HCT116 (cell line): ENCODE results near the gene FIBP. TPM values are rescaled to one million over a fixed set of nuclear protein-coding genes. Genes with fewer than 3 reads are reported as not detected.
A peak's percentile ranks its signal among the peaks of the same experiment; 100 is the strongest.

Experiments
- ATAC-seq: fragments of 200-7000 bp; cut with Tn5 transposase; 2 replicates; pipeline ENCODE4 v1.9.1; 2020; ENCODE audit warnings: mild to moderate bottlenecking, moderate library complexity
- BruUV-seq: library from RNA; stranded (reverse); fragments of 400-500 nt; replicated peaks from 2 replicates; lab custom pipeline; 2021; lab: Mats Ljungman, UMichigan
- CTCF ChIA-PET: fragments of 300-600 bp; sonication (Branson Sonifier 250); formaldehyde crosslinking; loops from one replicate; lab custom pipeline; 2021; ENCODE audit warnings: antibody characterized with exemption; lab: Charles Lee
- POLR2A ChIA-PET: fragments of 300-600, 350-600 bp; sonication (Branson Sonifier 250); formaldehyde crosslinking; loops from one replicate; lab custom pipeline; 2021; ENCODE audit warnings: antibody characterized with exemption; lab: Charles Lee
- RAD21 ChIA-PET, 2 experiments: fragments of 300-600 bp; sonication (Branson Sonifier 250); formaldehyde crosslinking; loops; one replicate each; lab custom pipeline; 2023; ENCODE audit warnings: low total read pairs in 2 of 2; ENCODE audit not compliant: uncharacterized antibody in 2 of 2, unreplicated experiment in 2 of 2, low non-redundant PET in 1 of 2; lab: Charles Lee
- DNase-seq: peaks from one replicate; pipeline ENCODE4 v3.0.0-alpha.2; 2010; ENCODE audit warnings: low read depth, low spot score
- H2AFZ ChIP-seq: fragments of 200-600 bp; shearing (Covaris generic), sonication (generic); 2 replicates; pipeline ENCODE4 v1.6.1; 2017; ENCODE audit warnings: low read depth, mixed run types, mixed read lengths, antibody characterized with exemption, low read length; ENCODE audit not compliant: poor library complexity, severe bottlenecking
- H3K27ac ChIP-seq: 2 replicates; pipeline ENCODE4 v1.5.1; 2012; ENCODE audit warnings: low read depth, low read length
- H3K27me3 ChIP-seq: fragments of 200-600 bp; sonication (generic); 2 replicates; pipeline ENCODE4 v1.6.1; 2016; ENCODE audit warnings: mixed run types, low read length, mixed read lengths; ENCODE audit not compliant: insufficient read depth
- H3K36me3 ChIP-seq, 2 experiments: fragments of 200-500 bp in 1 of 2; fragments of 200-600 bp in 1 of 2; sonication (Bioruptor generic) in 1 of 2; sonication (generic) in 1 of 2; 2 replicates each; pipeline versions ENCODE4 v1.5.1 to v1.6.1; 2014 to 2016; ENCODE audit warnings: low read length in 2 of 2, inconsistent platforms in 1 of 2, mixed read lengths in 1 of 2, mixed run types in 1 of 2; ENCODE audit not compliant: insufficient read depth in 2 of 2, control insufficient read depth in 1 of 2
- H3K4me1 ChIP-seq, 2 experiments: fragments of 200-600 bp in 1 of 2; sonication (generic) in 1 of 2; 2 replicates each; pipeline versions ENCODE4 v1.5.1 to v1.6.1; 2012 to 2017; ENCODE audit warnings: low read length in 2 of 2, inconsistent platforms in 1 of 2, mild to moderate bottlenecking in 1 of 2, mixed read lengths in 1 of 2, mixed run types in 1 of 2, moderate library complexity in 1 of 2; ENCODE audit not compliant: insufficient read depth in 2 of 2, control insufficient read depth in 1 of 2
- H3K4me2 ChIP-seq: fragments of 200-600 bp; sonication (generic); 2 replicates; pipeline ENCODE4 v1.6.1; 2017; ENCODE audit warnings: mixed run types, low read length, mixed read lengths
- H3K4me3 ChIP-seq, 2 experiments: fragments of 200-600 bp in 1 of 2; sonication (generic) in 1 of 2; replicated peaks in 1 of 2; 2 replicates each; pipeline ENCODE4 v1.5.1; 2011 to 2016; ENCODE audit warnings: low read length in 2 of 2, control low read depth in 1 of 2, low read depth in 1 of 2, mild to moderate bottlenecking in 1 of 2, mixed read lengths in 1 of 2, mixed run types in 1 of 2
- H3K79me2 ChIP-seq: fragments of 200-600 bp; sonication (generic); 2 replicates; pipeline ENCODE4 v1.6.1; 2017; ENCODE audit warnings: mild to moderate bottlenecking, mixed run types, low read length, moderate library complexity, mixed read lengths; ENCODE audit not compliant: insufficient read depth
- H3K9ac ChIP-seq: fragments of 200-600 bp; sonication (generic); 2 replicates; pipeline ENCODE4 v1.6.1; 2016; ENCODE audit warnings: low read length, mixed read lengths
- H3K9me2 ChIP-seq: fragments of 200-600 bp; sonication (generic), shearing (Covaris generic); 2 replicates; pipeline ENCODE4 v1.6.1; 2017; ENCODE audit warnings: mixed run types, mild to moderate bottlenecking, moderate library complexity; ENCODE audit not compliant: insufficient read depth
- H3K9me3 ChIP-seq, 2 experiments: fragments of 200-500 bp in 1 of 2; fragments of 200-600 bp in 1 of 2; sonication (Bioruptor generic) in 1 of 2; sonication (generic) in 1 of 2; 2 replicates each; pipeline ENCODE4 v1.6.1; 2014 to 2017; ENCODE audit warnings: low read length in 2 of 2, mixed read lengths in 2 of 2, inconsistent platforms in 1 of 2, low read depth in 1 of 2, mild to moderate bottlenecking in 1 of 2, mixed run types in 1 of 2, moderate library complexity in 1 of 2; ENCODE audit not compliant: control insufficient read depth in 1 of 2, insufficient read depth in 1 of 2
- H4K20me1 ChIP-seq: fragments of 200-600 bp; sonication (generic), shearing (Covaris generic); 2 replicates; pipeline ENCODE4 v1.6.1; 2017; ENCODE audit warnings: mixed run types, mild to moderate bottlenecking, moderate library complexity; ENCODE audit not compliant: insufficient read depth
- CTCF ChIP-seq, 3 experiments: fragments of 200-600 bp in 1 of 3; sonication (generic) in 1 of 3; IDR thresholded peaks in 2 of 3; conservative IDR thresholded peaks in 1 of 3; 2 replicates each; pipeline ENCODE4 v1.5.1; 2012 to 2017; ENCODE audit warnings: low read depth in 2 of 3, low read length in 2 of 3, antibody characterized with exemption in 1 of 3, borderline replicate concordance in 1 of 3, control low read depth in 1 of 3, mild to moderate bottlenecking in 1 of 3, mixed read lengths in 1 of 3, mixed run types in 1 of 3, moderate library complexity in 1 of 3; ENCODE audit not compliant: insufficient read depth in 1 of 3
- ZBTB33 ChIP-seq: IDR thresholded peaks from 2 replicates; pipeline ENCODE4 v1.6.1; 2011; ENCODE audit warnings: mild to moderate bottlenecking, low read length, moderate library complexity; ENCODE audit not compliant: insufficient replicate concordance; ENCODE audit errors: extremely low read depth
- ZNF274 ChIP-seq: fragments of 200-500 bp; sonication (Bioruptor generic); IDR thresholded peaks from 2 replicates; pipeline ENCODE4 v1.6.1; 2014; ENCODE audit warnings: mild to moderate bottlenecking, low read depth, low read length, inconsistent platforms
- intact Hi-C: fragments of 100-400 bp; cut with micrococcal nuclease; formaldehyde crosslinking; loops from 2 replicates; pipeline ENCODE4 v1.10.0; 2022
- total RNA-seq: library from RNA; stranded (reverse); gene quantifications from one replicate; pipeline ENCODE4 v1.2.1, GENCODE V29; 2021; ENCODE audit not compliant: unreplicated experiment

Gene FIBP
- total RNA-seq, 1 experiment from 2014 or later, result 96.0 TPM

- TF ChIP-seq ZBTB33, result no peak
- TF ChIP-seq, all 23 proteins: peak for 3
Measured at GRCh38 chr11:65918211-65919140, 30.2 kb upstream of the FIBP start, which contains the start of gene C11orf68 (continued).

GRCh38 chr11:65917434-65918210, 29.4 kb upstream of the FIBP start:
- TF ChIP-seq ZNF274, result no peak
- TF ChIP-seq CTCF (IDR thresholded peaks at IDR 0.05 in 2 of 3, conservative IDR thresholded peaks at IDR 0.05 in 1 of 3; ENCODE audit: borderline replicate concordance in 1 of 3, insufficient read depth in 1 of 3, low read depth in 2 of 3, low read length in 2 of 3), result 0 out of 6 replicates have a peak, but pooled peaks of 1 of the 3 experiments have one; percentile 0
- intact Hi-C loops, result no loop called here
- Histone ChIP-seq H3K79me2 (peaks cover 47% of the 10 kb centered on the region), H3K9ac (peak overlapping the region; percentile 99), H3K4me3 (peak overlapping the region; percentile 86 to 95), H3K27me3 (no peaks in the 10 kb centered on the region), H3K9me3 (no peaks in the 10 kb centered on the region), H3K9me2 (no peaks in the 10 kb centered on the region), H3K4me1 (peaks cover 51 to 68% of the 10 kb centered on the region in 2 experiments), H4K20me1 (no peaks in the 10 kb centered on the region), H2AFZ (no peak overlapping the region), H3K27ac (peak overlapping the region; percentile 95), H3K4me2 (peak overlapping the region; percentile 96), H3K36me3 (peaks cover 3 to 22% of the 10 kb centered on the region in 2 experiments; a peak in 3 of 4 replicates)
- ChIA-PET RAD21 (interaction anchor here in 1 of 2 experiments (0.6 to 1.0 kb wide), 2 partner anchors 16 to 27 kb away, joined by 3 read pairs; partner anchors contain the start of gene CCDC85B), POLR2A (interaction anchor here (0.9 to 2.0 kb wide), 7 partner anchors 12 to 29 kb away, joined by 5 to 30 read pairs (median 9); partner anchors contain the start of genes CCDC85B, FIBP and FOSL1), CTCF (interaction anchor here (0.6 to 1.8 kb wide), 3 partner anchors 30 to 58 kb away, joined by 3 to 5 read pairs (median 3); partner anchors contain the start of gene FIBP)
- no TSS peak for BruUV-seq
- no peak for ATAC-seq
- DNase-seq, result no peak
